ENCODE data around the gene TMEM184C.

Gene TMEM184C

GRCh38 chr4:147586637-147587036, 30.6 kb upstream of the TMEM184C start:
- no peak overlapping the region for H3K4me3 ChIP-seq (ENCODE audit: low read depth, low read length)
- no peaks in the 10 kb centered on the region for H3K9me3 ChIP-seq (ENCODE audit: control insufficient read depth, insufficient read depth, low read length)
- H3K36me3 ChIP-seq (ENCODE audit: control insufficient read depth, insufficient read depth, low read length) = no peaks in the 10 kb centered on the region
- H3K4me1 ChIP-seq (ENCODE audit: control insufficient read depth, insufficient read depth, low read length) = no peaks in the 10 kb centered on the region
- no peaks in the 10 kb centered on the region for H3K27me3 ChIP-seq (ENCODE audit: control insufficient read depth, insufficient read depth, low read length)
- no peak overlapping the region for H3K9ac ChIP-seq (ENCODE audit: low read depth, low read length)

GRCh38 chr4:147587041-147587440, 30.2 kb upstream of the TMEM184C start:
- no peak overlapping the region for H3K9ac ChIP-seq (ENCODE audit: low read depth, low read length)
- H3K36me3 ChIP-seq (ENCODE audit: control insufficient read depth, insufficient read depth, low read length) = no peaks in the 10 kb centered on the region
- H3K4me3 ChIP-seq (ENCODE audit: low read depth, low read length) = no peak overlapping the region
- H3K4me1 ChIP-seq (ENCODE audit: control insufficient read depth, insufficient read depth, low read length) = no peaks in the 10 kb centered on the region
- H3K9me3 ChIP-seq (ENCODE audit: control insufficient read depth, insufficient read depth, low read length) = no peaks in the 10 kb centered on the region
- no peaks in the 10 kb centered on the region for H3K27me3 ChIP-seq (ENCODE audit: control insufficient read depth, insufficient read depth, low read length)

DNA sequence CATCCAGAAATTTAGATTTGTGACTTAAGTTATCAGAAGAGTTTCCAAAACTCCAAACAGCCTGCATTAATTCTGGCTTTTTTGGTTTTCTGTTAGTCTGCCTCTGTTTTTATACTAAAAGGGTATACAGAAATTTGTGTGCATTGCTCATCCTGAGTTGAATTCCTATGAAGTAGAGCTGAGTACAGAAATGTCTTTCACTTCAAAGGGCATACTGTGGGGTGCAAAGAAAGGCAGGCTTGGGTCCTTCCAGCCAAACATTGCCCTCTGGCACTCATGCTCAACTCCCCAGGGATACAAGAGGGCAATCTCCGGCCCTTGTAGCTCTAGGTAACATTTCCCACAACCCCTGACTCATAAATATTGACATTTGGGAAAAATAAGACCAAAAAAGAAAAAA, 27.6 kb upstream of the TMEM184C start:
- Histone ChIP-seq H3K9ac (ENCODE audit: low read depth, low read length) (no peak overlapping the region), H3K4me3 (ENCODE audit: low read depth, low read length) (no peak overlapping the region), H3K4me1 (ENCODE audit: control insufficient read depth, insufficient read depth, low read length) (no peaks in the 10 kb centered on the region), H3K27me3 (ENCODE audit: control insufficient read depth, insufficient read depth, low read length) (no peaks in the 10 kb centered on the region), H3K36me3 (ENCODE audit: control insufficient read depth, insufficient read depth, low read length) (no peaks in the 10 kb centered on the region), H3K9me3 (ENCODE audit: control insufficient read depth, insufficient read depth, low read length) (no peaks in the 10 kb centered on the region)

- no peaks in the 10 kb centered on the region for H3K4me1 ChIP-seq (ENCODE audit: control insufficient read depth, insufficient read depth, low read length)
- no peak overlapping the region for H3K9ac ChIP-seq (ENCODE audit: low read depth, low read length)
- no peak overlapping the region for H3K4me3 ChIP-seq (ENCODE audit: low read depth, low read length)
- H3K9me3 ChIP-seq (ENCODE audit: control insufficient read depth, insufficient read depth, low read length) = no peaks in the 10 kb centered on the region
- no peaks in the 10 kb centered on the region for H3K36me3 ChIP-seq (ENCODE audit: control insufficient read depth, insufficient read depth, low read length)
- no peaks in the 10 kb centered on the region for H3K27me3 ChIP-seq (ENCODE audit: control insufficient read depth, insufficient read depth, low read length)
These were observed 26.8 kb upstream of the TMEM184C start for GRCh38 chr4:147590249-147590920.

GRCh38 chr4:147591106-147591505, 26.1 kb upstream of the TMEM184C start:
- Histone ChIP-seq H3K4me1 (ENCODE audit: control insufficient read depth, insufficient read depth, low read length) (no peaks in the 10 kb centered on the region), H3K9ac (ENCODE audit: low read depth, low read length) (no peak overlapping the region), H3K9me3 (ENCODE audit: control insufficient read depth, insufficient read depth, low read length) (no peaks in the 10 kb centered on the region), H3K4me3 (ENCODE audit: low read depth, low read length) (no peak overlapping the region), H3K36me3 (ENCODE audit: control insufficient read depth, insufficient read depth, low read length) (no peaks in the 10 kb centered on the region), H3K27me3 (ENCODE audit: control insufficient read depth, insufficient read depth, low read length) (no peaks in the 10 kb centered on the region)

DNA sequence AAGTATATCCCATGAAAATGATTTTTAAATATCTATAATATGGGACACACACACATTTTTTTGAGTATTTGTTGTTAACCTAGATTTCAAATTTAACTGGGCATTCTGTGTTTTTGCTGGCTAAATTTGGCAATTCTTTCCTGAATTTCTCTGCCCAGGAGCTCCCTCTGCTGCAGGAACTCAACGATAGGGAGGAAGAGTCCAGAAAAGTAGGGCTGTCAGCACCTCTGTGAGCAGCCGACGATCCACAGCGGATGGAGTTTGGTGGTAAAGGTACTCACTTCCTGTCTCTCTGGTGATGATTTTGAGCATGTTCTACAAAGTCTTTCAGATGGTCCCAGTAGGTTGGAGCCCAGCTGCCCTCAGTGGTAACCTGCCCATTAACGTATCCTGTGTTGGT, 23.1 kb upstream of the TMEM184C start:
- H3K27me3 ChIP-seq (ENCODE audit: control insufficient read depth, insufficient read depth, low read length) = no peaks in the 10 kb centered on the region
- H3K9me3 ChIP-seq (ENCODE audit: control insufficient read depth, insufficient read depth, low read length) = no peaks in the 10 kb centered on the region
- no peaks in the 10 kb centered on the region for H3K4me1 ChIP-seq (ENCODE audit: control insufficient read depth, insufficient read depth, low read length)
- no peaks in the 10 kb centered on the region for H3K36me3 ChIP-seq (ENCODE audit: control insufficient read depth, insufficient read depth, low read length)
- H3K9ac ChIP-seq (ENCODE audit: low read depth, low read length) = no peak overlapping the region
- no peak overlapping the region for H3K4me3 ChIP-seq (ENCODE audit: low read depth, low read length)

DNA sequence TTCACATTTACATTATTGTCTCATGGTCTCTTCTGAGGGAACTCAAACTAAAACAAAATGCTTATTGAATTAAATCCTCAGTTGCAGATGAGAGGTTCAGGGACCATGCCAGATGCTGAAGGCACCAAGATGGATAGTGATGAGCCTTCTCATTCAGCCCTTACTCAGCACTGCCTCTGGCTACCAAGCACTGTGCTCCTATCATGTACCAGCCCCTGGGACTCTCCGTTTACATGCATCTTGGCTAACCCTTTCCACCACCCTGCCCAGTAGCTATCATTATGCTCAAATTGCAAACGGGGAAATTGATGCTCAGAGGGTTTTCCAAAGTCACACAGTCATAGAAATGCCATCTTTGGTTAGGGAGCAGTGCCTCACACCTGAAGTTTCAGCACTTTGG, 22.6 kb upstream of the TMEM184C start:
- no peak overlapping the region for H3K4me3 ChIP-seq (ENCODE audit: low read depth, low read length)
- no peaks in the 10 kb centered on the region for H3K4me1 ChIP-seq (ENCODE audit: control insufficient read depth, insufficient read depth, low read length)
- no peak overlapping the region for H3K9ac ChIP-seq (ENCODE audit: low read depth, low read length)
- no peaks in the 10 kb centered on the region for H3K9me3 ChIP-seq (ENCODE audit: control insufficient read depth, insufficient read depth, low read length)
- H3K27me3 ChIP-seq (ENCODE audit: control insufficient read depth, insufficient read depth, low read length) = no peaks in the 10 kb centered on the region
- no peaks in the 10 kb centered on the region for H3K36me3 ChIP-seq (ENCODE audit: control insufficient read depth, insufficient read depth, low read length)

DNA sequence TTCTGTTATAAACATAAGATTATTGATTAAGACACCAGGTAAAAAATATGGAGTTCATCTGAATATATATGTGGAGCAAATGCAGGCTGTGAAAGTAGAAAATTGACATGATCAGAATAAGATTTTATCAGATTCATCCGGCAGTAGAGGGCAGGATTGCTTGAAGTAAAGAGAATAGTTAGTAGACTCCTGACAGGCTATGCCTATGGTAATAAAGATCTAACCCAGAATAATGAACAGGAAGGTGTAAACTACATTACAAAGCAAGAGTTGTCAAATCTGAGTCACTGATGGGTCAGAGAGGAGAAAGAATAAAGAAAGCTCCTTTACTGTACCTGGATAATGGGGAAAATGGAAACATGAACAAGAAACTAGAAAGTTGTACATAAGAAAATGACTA, 20.8 kb upstream of the TMEM184C start:
- Histone ChIP-seq H3K9me3 (ENCODE audit: control insufficient read depth, insufficient read depth, low read length) (no peaks in the 10 kb centered on the region), H3K36me3 (ENCODE audit: control insufficient read depth, insufficient read depth, low read length) (no peaks in the 10 kb centered on the region), H3K4me3 (ENCODE audit: low read depth, low read length) (no peak overlapping the region), H3K27me3 (ENCODE audit: control insufficient read depth, insufficient read depth, low read length) (no peaks in the 10 kb centered on the region), H3K9ac (ENCODE audit: low read depth, low read length) (no peak overlapping the region), H3K4me1 (ENCODE audit: control insufficient read depth, insufficient read depth, low read length) (no peaks in the 10 kb centered on the region)

- H3K4me3 ChIP-seq (ENCODE audit: low read depth, low read length) = no peak overlapping the region
- no peaks in the 10 kb centered on the region for H3K27me3 ChIP-seq (ENCODE audit: control insufficient read depth, insufficient read depth, low read length)
- H3K9ac ChIP-seq (ENCODE audit: low read depth, low read length) = no peak overlapping the region
These were observed 20.2 kb upstream of the TMEM184C start for GRCh38 chr4:147596981-147597380.

DNA sequence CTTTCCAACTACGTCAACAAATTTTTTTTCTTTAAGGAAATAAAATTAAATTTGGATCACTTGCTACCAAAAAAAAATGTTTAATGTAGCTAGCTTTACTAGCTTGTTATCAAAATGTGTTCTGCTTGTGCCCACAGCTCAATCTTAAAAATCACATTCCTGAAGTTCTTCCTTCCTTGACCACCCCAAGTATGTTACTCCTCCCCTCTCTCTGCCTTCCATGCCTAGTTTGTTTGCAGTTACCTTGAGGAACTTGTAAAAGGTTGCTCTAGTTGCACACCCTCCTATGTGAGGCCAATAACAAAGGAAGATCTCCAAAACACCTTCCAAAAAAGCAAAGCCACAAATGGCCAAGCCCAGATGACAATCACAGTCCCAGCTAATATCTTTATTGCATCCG, 19.6 kb upstream of the TMEM184C start:
- H3K4me1 ChIP-seq (ENCODE audit: control insufficient read depth, insufficient read depth, low read length) = no peaks in the 10 kb centered on the region

More at GRCh38 chr4:147596981-147597380, 20.2 kb upstream of the TMEM184C start:
- Histone ChIP-seq H3K4me1 (ENCODE audit: control insufficient read depth, insufficient read depth, low read length) (no peaks in the 10 kb centered on the region), H3K36me3 (ENCODE audit: control insufficient read depth, insufficient read depth, low read length) (no peaks in the 10 kb centered on the region), H3K9me3 (ENCODE audit: control insufficient read depth, insufficient read depth, low read length) (no peaks in the 10 kb centered on the region)

DNA sequence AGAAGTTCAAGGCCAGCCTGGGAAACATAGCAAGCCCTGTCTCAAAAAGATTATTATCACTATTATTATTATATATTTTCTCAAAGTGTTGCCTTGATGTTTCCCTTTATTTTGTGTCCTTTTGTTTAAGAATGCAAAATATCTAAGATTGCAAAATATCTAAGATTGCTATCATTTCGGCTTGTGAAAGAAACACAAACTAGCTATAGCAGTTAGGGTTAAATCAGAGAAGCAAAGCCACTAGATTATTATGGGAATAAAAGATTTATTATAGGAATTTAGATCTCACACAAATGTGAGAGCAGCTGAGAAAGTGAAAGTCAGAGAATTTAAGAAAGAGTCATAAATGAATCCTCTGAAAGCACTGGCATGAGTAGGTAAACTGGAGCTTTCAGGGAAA, 18.0 kb upstream of the TMEM184C start:
- Histone ChIP-seq H3K9ac (ENCODE audit: low read depth, low read length) (no peak overlapping the region), H3K4me1 (ENCODE audit: control insufficient read depth, insufficient read depth, low read length) (no peaks in the 10 kb centered on the region), H3K9me3 (ENCODE audit: control insufficient read depth, insufficient read depth, low read length) (no peaks in the 10 kb centered on the region), H3K36me3 (ENCODE audit: control insufficient read depth, insufficient read depth, low read length) (no peaks in the 10 kb centered on the region), H3K27me3 (ENCODE audit: control insufficient read depth, insufficient read depth, low read length) (no peaks in the 10 kb centered on the region), H3K4me3 (ENCODE audit: low read depth, low read length) (no peak overlapping the region)

More for the DNA sequence above, 19.6 kb upstream of the TMEM184C start:
- Histone ChIP-seq H3K9me3 (ENCODE audit: control insufficient read depth, insufficient read depth, low read length) (no peaks in the 10 kb centered on the region), H3K9ac (ENCODE audit: low read depth, low read length) (no peak overlapping the region), H3K27me3 (ENCODE audit: control insufficient read depth, insufficient read depth, low read length) (no peaks in the 10 kb centered on the region), H3K36me3 (ENCODE audit: control insufficient read depth, insufficient read depth, low read length) (no peaks in the 10 kb centered on the region), H3K4me3 (ENCODE audit: low read depth, low read length) (no peak overlapping the region)

DNA sequence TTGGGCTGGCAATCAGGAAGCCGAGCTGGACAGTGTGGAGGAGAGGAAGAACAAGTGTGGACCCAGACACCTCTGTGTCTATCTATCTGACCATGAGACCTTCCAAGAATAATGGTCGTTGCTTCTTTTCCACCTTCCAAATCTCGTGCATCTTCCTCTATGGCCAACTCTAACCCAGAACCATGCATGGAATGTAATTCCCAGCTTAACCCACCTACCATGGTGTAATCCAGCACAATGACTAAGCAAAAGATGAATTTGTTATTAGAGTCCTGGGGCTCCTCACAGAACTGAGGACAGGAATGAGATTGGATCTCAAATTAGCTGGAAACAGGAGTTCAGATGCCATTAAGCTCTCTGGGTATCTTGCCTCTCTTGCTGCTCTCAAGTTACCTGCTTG, 17.4 kb upstream of the TMEM184C start:
- no peaks in the 10 kb centered on the region for H3K27me3 ChIP-seq (ENCODE audit: control insufficient read depth, insufficient read depth, low read length)
- no peaks in the 10 kb centered on the region for H3K9me3 ChIP-seq (ENCODE audit: control insufficient read depth, insufficient read depth, low read length)
- H3K9ac ChIP-seq (ENCODE audit: low read depth, low read length) = no peak overlapping the region
- H3K4me1 ChIP-seq (ENCODE audit: control insufficient read depth, insufficient read depth, low read length) = no peaks in the 10 kb centered on the region
- H3K36me3 ChIP-seq (ENCODE audit: control insufficient read depth, insufficient read depth, low read length) = no peaks in the 10 kb centered on the region
- no peak overlapping the region for H3K4me3 ChIP-seq (ENCODE audit: low read depth, low read length)

All from iPS-15b (cell line).